H1 (cell line): ENCODE measurements around the gene SLC4A8. TPM values are rescaled to one million over a fixed set of nuclear protein-coding genes. Genes with fewer than 3 reads are reported as not detected.

Experiments used
- CTCF ChIA-PET: fragments of 300-600 bp; sonication (Branson Sonifier 250); formaldehyde crosslinking; loops from one replicate; lab custom pipeline; 2021; ENCODE audit not compliant: partially characterized antibody; lab: Charles Lee
- POLR2A ChIA-PET: fragments of 300-600 bp; sonication (Branson Sonifier 250); formaldehyde crosslinking; loops from one replicate; lab custom pipeline; 2021; ENCODE audit warnings: inconsistent platforms; ENCODE audit not compliant: partially characterized antibody; lab: Charles Lee
- DNase-seq, 2 experiments: peaks; one replicate each; pipeline versions ENCODE4 v3.0.0 to v3.0.0-alpha.2; 2010 to 2022; ENCODE audit warnings: low spot score in 2 of 2, low read depth in 1 of 2, mixed read lengths in 1 of 2
- FAIRE-seq: peaks from 2 replicates; lab custom pipeline; 2011; peaks lifted over from hg19 to GRCh38; lab: Jason Lieb, UNC
- H2AFZ ChIP-seq: 2 replicates; pipeline ENCODE4 v1.8.1; 2012; ENCODE audit warnings: low read length, inconsistent platforms
- H2AK5ac ChIP-seq: 2 replicates; pipeline ENCODE4 v1.6.1; 2013; ENCODE audit warnings: low read depth, low read length
- H2BK120ac ChIP-seq: replicated peaks from 2 replicates; pipeline ENCODE3; 2013; ENCODE audit warnings: low read depth, low read length, inconsistent platforms
- H2BK12ac ChIP-seq: 2 replicates; pipeline ENCODE4 v1.6.1; 2013; ENCODE audit warnings: low read depth, low read length
- H2BK15ac ChIP-seq: 2 replicates; pipeline ENCODE4 v1.6.1; 2013; ENCODE audit warnings: low read length
- H2BK20ac ChIP-seq: 2 replicates; pipeline ENCODE4 v1.6.1; 2013; ENCODE audit warnings: low read length
- H2BK5ac ChIP-seq: 2 replicates; pipeline ENCODE4 v1.6.1; 2013; ENCODE audit warnings: low read depth, low read length
- H3K14ac ChIP-seq: 2 replicates; pipeline ENCODE4 v1.6.1; 2013; ENCODE audit warnings: inconsistent platforms; ENCODE audit not compliant: insufficient read length
- H3K18ac ChIP-seq: 2 replicates; pipeline ENCODE4 v1.6.1; 2013; ENCODE audit warnings: low read length; ENCODE audit errors: extremely low read depth
- H3K23ac ChIP-seq: 2 replicates; pipeline ENCODE4 v1.6.1; 2013; ENCODE audit warnings: inconsistent platforms; ENCODE audit not compliant: insufficient read length
- H3K23me2 ChIP-seq: 2 replicates; pipeline ENCODE4 v1.6.1; 2013; ENCODE audit warnings: low read depth, low read length
- H3K27ac ChIP-seq: 2 replicates; pipeline ENCODE4 v1.6.1; 2011; ENCODE audit warnings: low read depth, low read length, inconsistent platforms
- H3K27me3 ChIP-seq, 4 experiments: replicated peaks in 1 of 4; 1 replicate in 1 of 4; 2 replicates in 3 of 4; pipeline versions ENCODE4 v1.6.1 to v1.8.1; 2011 to 2013; ENCODE audit warnings: low read length in 3 of 4, mild to moderate bottlenecking in 3 of 4, inconsistent platforms in 2 of 4, mixed read lengths in 2 of 4, moderate library complexity in 1 of 4; ENCODE audit not compliant: control insufficient read depth in 3 of 4, insufficient read depth in 3 of 4; ENCODE audit errors: extremely low read depth in 1 of 4
- H3K36me3 ChIP-seq, 4 experiments: 2 replicates each; pipeline versions ENCODE4 v1.6.1 to v1.8.1; 2011 to 2013; ENCODE audit warnings: mild to moderate bottlenecking in 4 of 4, low read length in 3 of 4, moderate library complexity in 2 of 4, control low read depth in 1 of 4, inconsistent platforms in 1 of 4; ENCODE audit not compliant: insufficient read depth in 4 of 4, control insufficient read depth in 2 of 4
- H3K4ac ChIP-seq: replicated peaks from 2 replicates; pipeline ENCODE3; 2013; ENCODE audit warnings: low read length, low read depth, mixed read lengths, inconsistent platforms; ENCODE audit not compliant: insufficient read length
- H3K4me1 ChIP-seq, 4 experiments: replicated peaks in 1 of 4; 1 replicate in 1 of 4; 2 replicates in 3 of 4; pipeline versions ENCODE4 v1.6.1 to v1.8.1; 2011 to 2013; ENCODE audit warnings: low read length in 3 of 4, inconsistent platforms in 2 of 4, mixed read lengths in 1 of 4; ENCODE audit not compliant: insufficient read depth in 4 of 4, control insufficient read depth in 3 of 4
- H3K4me2 ChIP-seq, 2 experiments: 2 replicates each; pipeline versions ENCODE4 v1.6.1 to v1.8.1; 2011 to 2013; ENCODE audit warnings: low read depth in 2 of 2, low read length in 2 of 2, control low read depth in 1 of 2, inconsistent platforms in 1 of 2, mild to moderate bottlenecking in 1 of 2; ENCODE audit not compliant: insufficient read depth in 1 of 2
- H3K4me3 ChIP-seq, 4 experiments: fragments of 200-600, 300-600 bp in 1 of 4; sonication (generic), shearing (Covaris generic), sonication (Bioruptor Twin) in 1 of 4; 2 replicates each; pipeline versions ENCODE4 v1.5.1 to v1.8.1; 2011 to 2016; ENCODE audit warnings: low read length in 4 of 4, low read depth in 3 of 4, control low read depth in 2 of 4, inconsistent platforms in 2 of 4, mild to moderate bottlenecking in 2 of 4, mixed read lengths in 1 of 4, moderate library complexity in 1 of 4; ENCODE audit not compliant: insufficient read depth in 2 of 4; ENCODE audit errors: extremely low read depth in 1 of 4
- H3K56ac ChIP-seq: replicated peaks from 2 replicates; pipeline ENCODE3; 2013; ENCODE audit warnings: low read depth, mild to moderate bottlenecking, mixed read lengths, low read length, inconsistent platforms; ENCODE audit not compliant: insufficient read length
- H3K79me1 ChIP-seq: 2 replicates; pipeline ENCODE4 v1.6.1; 2013; ENCODE audit warnings: low read depth, low read length, control low read depth
- H3K79me2 ChIP-seq, 2 experiments: 2 replicates each; pipeline versions ENCODE4 v1.6.1 to v1.8.1; 2012 to 2013; ENCODE audit warnings: low read length in 2 of 2, mild to moderate bottlenecking in 2 of 2, inconsistent platforms in 1 of 2; ENCODE audit not compliant: insufficient read depth in 2 of 2, control insufficient read depth in 1 of 2
- H3K9ac ChIP-seq, 4 experiments: replicated peaks in 1 of 4; 1 replicate in 1 of 4; 2 replicates in 3 of 4; pipeline versions ENCODE4 v1.6.1 to v1.8.1; 2011 to 2013; ENCODE audit warnings: low read depth in 3 of 4, low read length in 3 of 4, control low read depth in 2 of 4, mild to moderate bottlenecking in 2 of 4, moderate library complexity in 2 of 4, inconsistent platforms in 1 of 4; ENCODE audit errors: extremely low read depth in 1 of 4
- H3K9me3 ChIP-seq, 2 experiments: 2 replicates each; pipeline versions ENCODE4 v1.6.1 to v1.8.1; 2012 to 2013; ENCODE audit warnings: mild to moderate bottlenecking in 2 of 2, moderate library complexity in 2 of 2, control low read depth in 1 of 2, inconsistent platforms in 1 of 2, low read depth in 1 of 2, low read length in 1 of 2, mixed read lengths in 1 of 2; ENCODE audit not compliant: insufficient read depth in 2 of 2
- H4K20me1 ChIP-seq, 2 experiments: replicated peaks in 1 of 2; 2 replicates each; pipeline versions ENCODE3 to v1.8.1; 2011 to 2013; ENCODE audit warnings: inconsistent platforms in 2 of 2, low read length in 2 of 2, mild to moderate bottlenecking in 1 of 2; ENCODE audit not compliant: insufficient read depth in 2 of 2, control insufficient read depth in 1 of 2
- H4K5ac ChIP-seq: 2 replicates; pipeline ENCODE4 v1.6.1; 2013; ENCODE audit warnings: low read length, low read depth, mixed read lengths, inconsistent platforms; ENCODE audit not compliant: insufficient read length
- H4K8ac ChIP-seq: 2 replicates; pipeline ENCODE4 v1.8.0; 2013; ENCODE audit warnings: mild to moderate bottlenecking, moderate library complexity, low read length, inconsistent platforms; ENCODE audit not compliant: insufficient read depth; ENCODE audit errors: extremely low read depth
- H4K91ac ChIP-seq: replicated peaks from 2 replicates; pipeline ENCODE3; 2013; ENCODE audit warnings: low read length, mixed read lengths, inconsistent platforms; ENCODE audit not compliant: insufficient read length
- CREB1 ChIP-seq: IDR thresholded peaks from 2 replicates; pipeline ENCODE4 v1.6.1; 2012; ENCODE audit warnings: inconsistent platforms
- FOSL1 ChIP-seq: IDR thresholded peaks from 2 replicates; pipeline ENCODE4 v1.6.1; 2011; ENCODE audit warnings: mild to moderate bottlenecking, low read depth, low read length, moderate library complexity; ENCODE audit not compliant: insufficient read depth
- POU5F1 ChIP-seq: IDR thresholded peaks from 2 replicates; pipeline ENCODE4 v1.6.1; 2011; ENCODE audit warnings: low read depth, mild to moderate bottlenecking, low read length, moderate library complexity
- RAD21 ChIP-seq, 2 experiments: IDR thresholded peaks in 1 of 2; conservative IDR thresholded peaks in 1 of 2; 2 replicates each; pipeline ENCODE4 v1.6.1; 2011; ENCODE audit warnings: low read depth in 2 of 2, low read length in 2 of 2, improper control_type of control experiment in 1 of 2, inconsistent platforms in 1 of 2, mild to moderate bottlenecking in 1 of 2, moderate library complexity in 1 of 2
- TAF1 ChIP-seq: IDR thresholded peaks from 2 replicates; pipeline ENCODE4 v1.6.1; 2011; ENCODE audit warnings: mild to moderate bottlenecking, low read depth, low read length
- WGBS, 2 experiments: shearing (Covaris generic) in 1 of 2; methylation state at CpG; one replicate each; pipeline versions ENCODE4 v1.1.6 to v1.1.7; 2013 to 2015; ENCODE audit warnings: low lambda C conversion rate in 2 of 2, mixed read lengths in 2 of 2, inconsistent platforms in 1 of 2, low coverage in 1 of 2, missing lambda C conversion rate in 1 of 2; ENCODE audit not compliant: insufficient replicate concordance in 2 of 2, insufficient coverage in 1 of 2, insufficient read length in 1 of 2; ENCODE audit errors: extremely low coverage in 1 of 2, missing lambda C conversion rate in 1 of 2; 5-methylcytosine and 5-hydroxymethylcytosine counted together
- polyA plus RNA-seq, 7 experiments: library from polyadenylated mRNA; depleted of rRNA in 3 of 7; stranded (reverse) in 5 of 7; unstranded in 2 of 7; fragments of >200 nt in 5 of 7; fragments of 200-250 nt in 2 of 7; gene quantifications; 1 replicate in 5 of 7; 2 replicates in 1 of 7; 4 replicates in 1 of 7; pipeline versions ENCODE4 v1.2.1 to v1.2.3, GENCODE V29; 2011 to 2013; ENCODE audit warnings: missing spikeins in 2 of 7, mixed read lengths in 2 of 7
- total RNA-seq: library from RNA; stranded (reverse); fragmentation: NEBNext Ultra II Directional; extraction: Animal tissue kit (Norgen Biotek cat#: 25700); gene quantifications from 2 replicates; pipeline ENCODE4 v1.2.1, GENCODE V29; 2021

SLC4A8 gene
- total and polyA plus RNA-seq, 2 of the 8 experiments (the other 6 are each of a cell fraction or from before 2014, with no cell fraction given), result 11.2 to 13.4 TPM

GRCh38 chr12:51528852-51529650, 104.4 kb downstream of the SLC4A8 start:
- no peak overlapping the region for H3K14ac ChIP-seq
- no peaks in the 10 kb centered on the region for H3K36me3 ChIP-seq
- no peaks in the 10 kb centered on the region for H3K23me2 ChIP-seq
- H3K4me2 ChIP-seq, result no peak overlapping the region
- H3K79me2 ChIP-seq, result no peaks in the 10 kb centered on the region
- H3K27ac ChIP-seq, result no peak overlapping the region
- H3K27me3 ChIP-seq, result no peaks in the 10 kb centered on the region; a peak in 1 of 7 replicates
- H3K79me1 ChIP-seq, result no peaks in the 10 kb centered on the region
- no peak overlapping the region for H2BK120ac ChIP-seq
- no peak overlapping the region for H2BK12ac ChIP-seq
- H2BK5ac ChIP-seq, result no peak overlapping the region
- H4K8ac ChIP-seq, result no peak overlapping the region
- POLR2A ChIA-PET, result no interaction called here
- no peaks in the 10 kb centered on the region for H4K20me1 ChIP-seq
- TF ChIP-seq FOSL1, result no peak
- no peak for TF ChIP-seq POU5F1
- TF ChIP-seq CREB1, result no peak
- peak in 1 of 2 experiments; percentile 12; a peak in 1 of 4 replicates for TF ChIP-seq RAD21 (IDR thresholded peaks at IDR 0.05 in 1 of 2, conservative IDR thresholded peaks at IDR 0.05 in 1 of 2; ENCODE audit: low read depth in 2 of 2, low read length in 2 of 2)
- no peak for TF ChIP-seq TAF1
- H2BK20ac ChIP-seq, result no peak overlapping the region
- FAIRE-seq (no peak), DNase-seq (no peak)
- H3K9ac ChIP-seq, result no peak overlapping the region
- H3K4me1 ChIP-seq, result peaks cover 0 to 4% (median 2%) of the 10 kb centered on the region in 4 experiments; a peak in 4 of 7 replicates
- 0 out of 2 replicates have a peak overlapping the region, but pooled peaks have one; percentile 26 for H2AFZ ChIP-seq
- H3K4me3 ChIP-seq, result no peak overlapping the region
- no peak overlapping the region for H3K23ac ChIP-seq
- no peak overlapping the region for H2BK15ac ChIP-seq
- no peak overlapping the region for H3K4ac ChIP-seq
- no peak overlapping the region for H4K5ac ChIP-seq
- WGBS, 2 experiments, result 89% methylated on average over 6 of the region's 6 CpGs; no CpG with 5 or more reads in 1 of the 2 experiments
- H4K91ac ChIP-seq, result no peak overlapping the region
- no peak overlapping the region for H3K56ac ChIP-seq
- H3K9me3 ChIP-seq, result no peaks in the 10 kb centered on the region
- H2AK5ac ChIP-seq, result no peak overlapping the region
- CTCF ChIA-PET, result interaction anchor here (0.6 to 10.1 kb wide), 12 partner anchors 8 to 1604 kb away, joined by 3 to 137 read pairs (median 4); partner anchors contain the start of gene SLC4A8
- H3K18ac ChIP-seq, result no peak overlapping the region
